ENCODE data around the gene SLC9A2. TPM values are rescaled to one million over a fixed set of nuclear protein-coding genes. Genes with fewer than 3 reads are reported as not detected.

The SLC9A2 gene
- polyA plus RNA-seq, 3 donors: not detected

- WGBS (ENCODE audit: insufficient coverage): no CpG with 5 or more reads among the region's 2 CpGs
- peaks cover 2 to 8% (median 6%) of the 10 kb centered on the region in 7 donors for H3K9me3 Mint-ChIP-seq
- H2AFZ ChIP-seq (ENCODE audit: insufficient read depth, low read depth, low read length, poor library complexity, severe bottlenecking): no peak overlapping the region
- DNase-seq: no peak
- no peaks in the 10 kb centered on the region for H3K36me3 Mint-ChIP-seq
- H3K4me1 Mint-ChIP-seq: peaks cover 6% of the 10 kb centered on the region
- TF ChIP-seq, protein P1, sequence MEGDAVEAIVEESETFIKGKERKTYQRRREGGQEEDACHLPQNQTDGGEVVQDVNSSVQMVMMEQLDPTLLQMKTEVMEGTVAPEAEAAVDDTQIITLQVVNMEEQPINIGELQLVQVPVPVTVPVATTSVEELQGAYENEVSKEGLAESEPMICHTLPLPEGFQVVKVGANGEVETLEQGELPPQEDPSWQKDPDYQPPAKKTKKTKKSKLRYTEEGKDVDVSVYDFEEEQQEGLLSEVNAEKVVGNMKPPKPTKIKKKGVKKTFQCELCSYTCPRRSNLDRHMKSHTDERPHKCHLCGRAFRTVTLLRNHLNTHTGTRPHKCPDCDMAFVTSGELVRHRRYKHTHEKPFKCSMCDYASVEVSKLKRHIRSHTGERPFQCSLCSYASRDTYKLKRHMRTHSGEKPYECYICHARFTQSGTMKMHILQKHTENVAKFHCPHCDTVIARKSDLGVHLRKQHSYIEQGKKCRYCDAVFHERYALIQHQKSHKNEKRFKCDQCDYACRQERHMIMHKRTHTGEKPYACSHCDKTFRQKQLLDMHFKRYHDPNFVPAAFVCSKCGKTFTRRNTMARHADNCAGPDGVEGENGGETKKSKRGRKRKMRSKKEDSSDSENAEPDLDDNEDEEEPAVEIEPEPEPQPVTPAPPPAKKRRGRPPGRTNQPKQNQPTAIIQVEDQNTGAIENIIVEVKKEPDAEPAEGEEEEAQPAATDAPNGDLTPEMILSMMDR (IDR thresholded peaks at IDR 0.05): no peak
- H3K79me2 ChIP-seq (ENCODE audit: insufficient read depth, low read length): no peaks in the 10 kb centered on the region
- no peaks in the 10 kb centered on the region for H3K36me3 ChIP-seq (replicated peaks in 1 of 2; ENCODE audit: control insufficient read depth in 1 of 2, insufficient read depth in 2 of 2, low read length in 2 of 2)
- no peak overlapping the region for H3K27ac Mint-ChIP-seq
- no peak overlapping the region for H3K9ac ChIP-seq (ENCODE audit: insufficient read depth, low read length, poor library complexity, severe bottlenecking)
- H3K4me3 ChIP-seq (replicated peaks in 1 of 3; ENCODE audit: low read depth in 2 of 3, low read length in 3 of 3): no peak overlapping the region
- H3K4me3 Mint-ChIP-seq: no peak overlapping the region
- no peak overlapping the region for H3K27ac ChIP-seq (ENCODE audit: low read depth in 1 of 2, low read length in 2 of 2)
- no peaks in the 10 kb centered on the region for H3K27me3 ChIP-seq (ENCODE audit: control insufficient read depth in 2 of 2, insufficient read depth in 2 of 2, low read length in 2 of 2)
- intact Hi-C loops (cut with micrococcal nuclease): no loop called here
- H3K4me2 ChIP-seq (replicated peaks; ENCODE audit: extremely low read depth, low read length, poor library complexity, severe bottlenecking): no peak overlapping the region
- H3K4me1 ChIP-seq (ENCODE audit: control insufficient read depth in 1 of 2, insufficient read depth in 2 of 2, low read length in 2 of 2): peaks cover 3 to 4% of the 10 kb centered on the region in 2 donors
- H3K9me3 ChIP-seq (replicated peaks in 1 of 2; ENCODE audit: control insufficient read depth in 1 of 2, insufficient read depth in 1 of 2, low read length in 2 of 2): no peaks in the 10 kb centered on the region
- H3K27me3 Mint-ChIP-seq (ENCODE audit: low read depth in 3 of 3): peaks cover 0 to 1% (median 0%) of the 10 kb centered on the region in 3 donors
- no peaks in the 10 kb centered on the region for H4K20me1 ChIP-seq (ENCODE audit: insufficient read depth, low read length)
Observed at GRCh38 chr2:102582845-102583244, 36.5 kb upstream of the SLC9A2 start.

DNA sequence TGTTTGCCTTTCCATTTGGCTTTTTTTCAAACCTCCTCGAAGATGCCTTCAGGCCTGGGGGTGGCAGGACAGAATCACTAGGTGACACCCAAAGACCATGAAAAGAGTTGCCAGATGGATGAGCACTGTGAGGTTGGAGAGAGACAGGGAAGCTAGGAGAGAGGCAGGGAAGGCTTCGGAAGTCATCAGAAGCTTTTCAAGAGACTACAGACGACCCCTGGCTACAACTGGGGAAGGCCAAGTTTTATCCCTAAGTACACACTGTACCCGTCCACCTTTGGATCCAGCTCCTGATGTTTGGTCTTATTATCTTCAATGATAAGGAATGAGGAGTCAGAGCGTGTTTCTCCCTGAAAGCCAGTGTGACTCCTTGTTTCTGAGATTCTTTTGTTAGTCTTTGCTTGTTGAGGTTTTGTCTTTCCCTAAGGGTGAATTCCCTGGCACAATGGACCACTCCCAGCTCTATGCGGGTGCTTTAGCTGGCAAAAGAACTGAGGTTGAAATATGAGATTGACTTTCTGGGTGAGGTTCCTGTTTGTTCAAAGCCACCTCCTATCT, 33.4 kb upstream of the SLC9A2 start:
- Histone ChIP-seq H3K4me1 (ENCODE audit: control insufficient read depth in 1 of 2, insufficient read depth in 2 of 2, low read length in 2 of 2) (peaks cover 3 to 4% of the 10 kb centered on the region in 2 donors), H2AFZ (ENCODE audit: insufficient read depth, low read depth, low read length, poor library complexity, severe bottlenecking) (no peak overlapping the region), H3K9ac (ENCODE audit: insufficient read depth, low read length, poor library complexity, severe bottlenecking) (no peak overlapping the region), H3K79me2 (ENCODE audit: insufficient read depth, low read length) (no peaks in the 10 kb centered on the region), H4K20me1 (ENCODE audit: insufficient read depth, low read length) (no peaks in the 10 kb centered on the region), H3K27me3 (ENCODE audit: control insufficient read depth in 2 of 2, insufficient read depth in 2 of 2, low read length in 2 of 2) (no peaks in the 10 kb centered on the region), H3K9me3 (replicated peaks in 1 of 2; ENCODE audit: control insufficient read depth in 1 of 2, insufficient read depth in 1 of 2, low read length in 2 of 2) (no peaks in the 10 kb centered on the region), H3K4me3 (replicated peaks in 1 of 3; ENCODE audit: low read depth in 2 of 3, low read length in 3 of 3) (no peak overlapping the region), H3K27ac (ENCODE audit: low read depth in 1 of 2, low read length in 2 of 2) (no peak overlapping the region), H3K4me2 (replicated peaks; ENCODE audit: extremely low read depth, low read length, poor library complexity, severe bottlenecking) (no peak overlapping the region), H3K36me3 (replicated peaks in 1 of 2; ENCODE audit: control insufficient read depth in 1 of 2, insufficient read depth in 2 of 2, low read length in 2 of 2) (no peaks in the 10 kb centered on the region)
- TF ChIP-seq, protein P1 (IDR thresholded peaks at IDR 0.05): no peak
- Mint-ChIP-seq H3K27me3 (ENCODE audit: low read depth in 3 of 3) (peaks cover 0 to 11% (median 6%) of the 10 kb centered on the region in 3 donors), H3K36me3 (no peaks in the 10 kb centered on the region), H3K4me1 (peaks cover 6% of the 10 kb centered on the region), H3K4me3 (no peak overlapping the region), H3K27ac (no peak overlapping the region), H3K9me3 (peaks cover 0 to 5% (median 2%) of the 10 kb centered on the region in 7 donors)
- DNase-seq: no peak
- WGBS (ENCODE audit: insufficient coverage): 100% methylated on average over 2 of the region's 6 CpGs
- intact Hi-C loops (cut with micrococcal nuclease): no loop called here
